ENCODE data around the gene GPANK1. TPM values are rescaled to one million over a fixed set of nuclear protein-coding genes. Genes with fewer than 3 reads are reported as not detected.

The GPANK1 gene
- total RNA-seq, 1 donor: 19.9 TPM

DNA sequence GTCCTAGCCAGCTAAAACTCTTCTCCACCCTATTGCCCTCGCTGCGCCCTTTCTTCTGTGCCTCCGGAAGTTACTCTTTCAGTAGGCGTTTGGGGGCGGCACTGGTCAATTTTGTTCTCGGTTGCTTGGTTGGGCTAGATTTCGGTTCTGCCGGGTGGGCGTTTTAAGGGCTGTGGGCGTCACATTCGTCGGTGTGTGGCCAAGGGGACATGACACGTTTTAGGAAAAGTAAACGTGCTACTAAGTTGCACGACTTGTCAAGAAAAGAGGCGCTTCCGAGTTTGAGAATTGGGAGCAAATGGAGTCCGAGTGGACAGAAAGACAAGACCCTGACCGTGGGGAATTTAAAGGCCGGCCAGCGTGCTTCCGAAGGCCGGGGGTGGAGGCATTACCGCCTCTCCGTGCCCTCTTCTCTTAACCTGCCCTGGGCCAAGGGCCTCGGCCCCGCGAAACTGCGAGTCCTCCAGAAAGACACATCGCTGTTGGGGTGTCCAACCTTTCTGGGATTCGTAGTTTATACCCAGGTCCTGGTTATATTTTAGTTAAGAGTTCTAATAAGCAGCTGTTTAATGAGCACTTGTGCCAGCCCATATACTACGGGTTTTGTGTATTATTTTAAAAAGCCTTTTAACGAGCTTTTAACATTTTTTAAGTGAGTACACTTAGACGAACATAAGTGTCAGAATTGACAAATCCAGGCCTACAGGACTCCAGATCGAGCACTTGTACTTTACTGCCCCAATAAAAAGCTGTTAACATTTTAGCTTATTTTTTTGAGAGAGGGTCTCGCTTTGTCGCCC, 11.7 kb downstream of the GPANK1 start:
- H3K4me3 ChIP-seq (ENCODE audit: low read depth, low read length): peak overlapping the region; percentile 90
- DNase-seq (ENCODE audit: low read depth): no peak
- peak; percentile 9 for TF ChIP-seq CTCF (IDR thresholded peaks at IDR 0.05; ENCODE audit: insufficient read depth, low read length)

DNA sequence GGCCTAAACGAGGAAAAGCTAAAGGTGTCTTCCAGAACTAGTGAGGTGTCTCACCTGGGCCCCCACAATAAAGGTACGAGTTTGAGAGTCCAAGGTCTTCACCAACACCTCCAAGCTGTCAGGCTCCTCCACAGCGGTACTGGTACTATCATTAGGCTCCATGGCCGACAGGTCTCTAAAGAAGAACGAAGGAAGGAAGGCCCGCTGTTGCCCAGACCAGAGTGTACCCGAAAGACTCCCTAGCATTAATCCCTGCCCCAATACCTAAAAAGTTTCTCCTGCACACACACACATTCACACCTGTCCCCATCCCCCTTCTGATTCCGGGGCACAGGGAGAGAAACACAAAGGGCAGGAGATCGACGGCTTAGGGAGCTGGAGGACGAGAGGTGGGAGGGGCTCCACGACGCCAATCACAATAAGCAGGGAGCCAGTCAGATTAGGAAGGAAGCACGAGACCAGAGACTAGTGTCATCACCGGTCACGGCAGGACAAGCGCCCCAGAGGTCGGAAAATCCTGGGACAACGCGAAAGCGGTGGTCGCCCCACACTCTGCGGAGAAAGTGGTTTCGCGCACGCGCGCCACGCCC, 13.1 kb downstream of the GPANK1 start:
- TF ChIP-seq CTCF (IDR thresholded peaks at IDR 0.05; ENCODE audit: insufficient read depth, low read length): no peak
- peak overlapping the region; percentile 90 for H3K4me3 ChIP-seq (ENCODE audit: low read depth, low read length)
- DNase-seq (ENCODE audit: low read depth): peak; percentile 77

- no peak for DNase-seq (ENCODE audit: low read depth)
- no peak overlapping the region for H3K4me3 ChIP-seq (ENCODE audit: low read depth, low read length)
- TF ChIP-seq CTCF (IDR thresholded peaks at IDR 0.05; ENCODE audit: insufficient read depth, low read length): no peak
Observed at GRCh38 chr6:31645325-31645724, 19.5 kb downstream of the GPANK1 start.

GRCh38 chr6:31643818-31644454, 20.9 kb downstream of the GPANK1 start:
- no peak for DNase-seq (ENCODE audit: low read depth)
- no peak for TF ChIP-seq CTCF (IDR thresholded peaks at IDR 0.05; ENCODE audit: insufficient read depth, low read length)
- no peak overlapping the region for H3K4me3 ChIP-seq (ENCODE audit: low read depth, low read length)

DNA sequence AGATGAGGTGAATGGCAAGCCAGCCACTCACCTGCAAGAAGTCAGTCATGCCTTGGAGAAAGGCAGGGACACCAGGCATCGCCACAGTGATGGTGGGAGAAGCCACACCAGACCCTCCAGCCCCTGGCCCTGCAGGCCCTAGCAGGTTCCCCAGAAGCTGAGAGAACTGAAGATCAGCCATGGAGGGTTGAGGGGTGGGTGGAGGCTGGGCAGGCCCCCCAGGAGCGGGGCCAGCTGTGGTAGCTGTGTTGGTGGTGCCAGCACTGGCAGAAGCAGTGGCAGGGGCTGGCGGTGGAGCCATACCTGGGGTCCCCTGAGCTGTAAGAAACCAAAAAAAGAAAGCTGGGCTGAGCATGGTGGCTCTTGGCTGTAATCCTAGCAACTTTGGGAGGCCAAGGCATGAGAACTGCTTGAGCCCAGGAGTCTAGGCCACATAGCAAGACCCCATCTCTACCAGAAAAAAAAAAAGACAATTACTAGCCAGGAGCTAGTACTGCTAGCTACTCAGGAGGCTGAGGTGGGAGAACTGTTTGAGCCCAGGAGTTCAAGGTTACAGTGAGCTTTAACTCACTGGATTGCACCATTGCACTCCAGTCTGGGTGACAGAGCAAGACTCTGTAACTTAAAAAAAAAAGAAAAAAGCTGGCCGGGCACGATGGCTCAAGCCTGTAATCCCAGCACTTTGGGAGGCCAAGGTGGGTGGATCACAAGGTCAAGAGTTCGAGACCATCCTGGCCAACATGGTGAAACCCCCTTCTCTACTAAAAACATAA, 21.8 kb downstream of the GPANK1 start:
- no peak for DNase-seq (ENCODE audit: low read depth)
- TF ChIP-seq CTCF (IDR thresholded peaks at IDR 0.05; ENCODE audit: insufficient read depth, low read length): no peak
- no peak overlapping the region for H3K4me3 ChIP-seq (ENCODE audit: low read depth, low read length)

- TF ChIP-seq CTCF (IDR thresholded peaks at IDR 0.05; ENCODE audit: insufficient read depth, low read length): no peak
- no peak overlapping the region for H3K4me3 ChIP-seq (ENCODE audit: low read depth, low read length)
- no peak for DNase-seq (ENCODE audit: low read depth)
Observed at GRCh38 chr6:31641370-31641769, 23.4 kb downstream of the GPANK1 start.

Data from fibroblast of the aortic adventitia (primary cell).